Caco-2 (cell line): ENCODE measurements around the gene ADCY6. TPM values are rescaled to one million over a fixed set of nuclear protein-coding genes. Genes with fewer than 3 reads are reported as not detected.

Experiments used
- BruUV-seq: library from RNA; stranded (reverse); fragments of 400-500 nt; replicated peaks from 2 replicates; lab custom pipeline; 2021; lab: Mats Ljungman, UMichigan
- CTCF ChIA-PET: fragments of 300-600 bp; sonication (Branson Sonifier 250); formaldehyde crosslinking; loops from one replicate; lab custom pipeline; 2022; ENCODE audit warnings: antibody characterized with exemption; lab: Charles Lee
- POLR2A ChIA-PET: fragments of 300-600 bp; sonication (Branson Sonifier 250); formaldehyde crosslinking; loops from one replicate; lab custom pipeline; 2022; ENCODE audit warnings: antibody characterized with exemption; lab: Charles Lee
- DNase-seq, 2 experiments: peaks; one replicate each; pipeline versions ENCODE4 v3.0.0 to v3.0.0-alpha.2; 2020 to 2022
- H3K27me3 ChIP-seq: replicated peaks from 2 replicates; pipeline ENCODE4 v1.6.0; 2011; ENCODE audit warnings: low read length; ENCODE audit not compliant: control insufficient read depth, insufficient read depth
- H3K36me3 ChIP-seq: 2 replicates; pipeline ENCODE4 v1.5.1; 2011; ENCODE audit warnings: low read length; ENCODE audit not compliant: control insufficient read depth, insufficient read depth
- H3K4me1 ChIP-seq: fragments of 250-450 bp; sonication (Bioruptor Pico); 2 replicates; pipeline ENCODE4 v1.5.1; 2020; ENCODE audit warnings: mild to moderate bottlenecking
- H3K4me3 ChIP-seq: 2 replicates; pipeline ENCODE4 v1.5.1; 2011; ENCODE audit warnings: low read depth, mild to moderate bottlenecking, control low read depth, low read length
- H3K9me3 ChIP-seq: fragments of 250-450 bp; sonication (Bioruptor Pico); 2 replicates; pipeline ENCODE4 v1.5.1; 2020; ENCODE audit warnings: mild to moderate bottlenecking, moderate library complexity
- H3K27ac Mint-ChIP-seq: one replicate; pipeline ENCODE4 v1.8.0; 2022; ENCODE audit warnings: mixed read lengths; ENCODE audit not compliant: unreplicated experiment
- H3K27me3 Mint-ChIP-seq: one replicate; pipeline ENCODE4 v1.8.0; 2022; ENCODE audit warnings: mixed read lengths; ENCODE audit not compliant: insufficient read depth, unreplicated experiment
- H3K36me3 Mint-ChIP-seq: one replicate; pipeline ENCODE4 v1.8.0; 2022; ENCODE audit warnings: mild to moderate bottlenecking, mixed read lengths; ENCODE audit not compliant: insufficient read depth, unreplicated experiment
- H3K4me1 Mint-ChIP-seq: one replicate; pipeline ENCODE4 v1.8.0; 2022; ENCODE audit warnings: low read depth, mixed read lengths; ENCODE audit not compliant: unreplicated experiment
- H3K4me3 Mint-ChIP-seq: one replicate; pipeline ENCODE4 v1.8.0; 2022; ENCODE audit warnings: mild to moderate bottlenecking, moderate library complexity, mixed read lengths; ENCODE audit not compliant: unreplicated experiment
- H3K9me3 Mint-ChIP-seq: one replicate; pipeline ENCODE4 v1.8.0; 2022; ENCODE audit warnings: mixed read lengths; ENCODE audit not compliant: unreplicated experiment
- intact Hi-C: fragments of 100-400 bp; cut with micrococcal nuclease; formaldehyde crosslinking; loops from one replicate; pipeline ENCODE4 v1.10.0; 2022; ENCODE audit not compliant: unreplicated experiment
- total RNA-seq: library from RNA; stranded (reverse); gene quantifications from 2 replicates; pipeline ENCODE4 v1.2.3, GENCODE V29; 2022
- TF ChIP-seq, protein P1 (sequence below), 2 experiments: fragments of 200-600 bp in 1 of 2; IDR thresholded peaks; 1 replicate in 1 of 2; 2 replicates in 1 of 2; pipeline versions ENCODE4 v1.5.1 to v1.8.0; 2011 to 2022; ENCODE audit warnings: antibody characterized with exemption in 1 of 2, control low read depth in 1 of 2, inconsistent platforms in 1 of 2, low read depth in 1 of 2, low read length in 1 of 2, mild to moderate bottlenecking in 1 of 2, moderate library complexity in 1 of 2; ENCODE audit not compliant: insufficient read depth in 1 of 2, severe bottlenecking in 1 of 2, unreplicated experiment in 1 of 2

ADCY6 gene
- total RNA-seq, 1 experiment from 2014 or later: 89.8 TPM

DNA sequence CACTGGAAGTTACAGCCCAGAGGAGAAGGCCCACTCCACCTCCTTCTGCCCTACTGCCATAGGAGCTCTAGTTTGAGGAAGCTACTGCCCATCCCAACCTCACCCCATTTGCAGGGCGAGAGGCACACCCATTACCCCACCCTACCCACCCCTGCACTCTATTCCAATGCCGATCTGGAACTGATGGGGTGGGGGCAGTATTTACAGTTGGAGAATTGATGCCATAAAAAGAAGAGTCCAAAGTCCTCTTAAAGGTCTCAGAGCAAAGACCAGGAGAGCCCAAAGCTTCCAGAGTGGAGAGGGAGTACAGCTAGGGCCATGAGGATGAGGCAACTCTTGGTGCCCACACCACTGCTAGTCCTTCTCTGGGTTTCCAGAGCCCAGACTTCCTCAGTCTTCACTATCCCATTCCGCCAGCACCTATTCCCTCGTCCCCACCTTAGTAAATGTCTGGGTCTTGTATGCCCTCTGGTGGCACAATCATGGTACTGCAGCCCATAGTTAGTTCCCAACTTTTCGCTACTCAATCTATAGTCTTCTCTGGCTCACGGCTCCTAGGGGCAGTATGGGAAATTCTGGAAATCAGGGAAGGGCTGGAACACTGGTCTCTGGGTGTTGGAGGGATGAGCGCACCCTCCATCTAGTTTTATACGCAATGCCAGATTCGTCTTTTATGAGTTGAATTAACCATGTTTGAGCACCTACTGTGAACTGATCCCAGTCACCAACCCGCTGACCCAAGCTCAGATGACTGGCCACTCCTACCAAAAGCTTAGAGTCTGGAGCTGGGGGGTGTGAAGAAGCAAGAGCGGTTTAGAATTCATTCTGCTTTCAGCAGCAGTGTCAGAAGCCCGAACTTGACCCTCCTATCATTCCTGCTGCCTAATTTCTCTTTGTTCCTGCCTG is 6.9 kb upstream of the ADCY6 start:
- Mint-ChIP-seq H3K27ac (peak overlapping the region; percentile 34), H3K36me3 (peaks cover 4% of the 10 kb centered on the region), H3K4me1 (peaks cover 9% of the 10 kb centered on the region), H3K27me3 (no peaks in the 10 kb centered on the region), H3K9me3 (no peaks in the 10 kb centered on the region), H3K4me3 (peak overlapping the region; percentile 49)
- peak; percentile 85 to 86 for DNase-seq
- no peaks in the 10 kb centered on the region for H3K27me3 ChIP-seq
- no peak overlapping the region for H3K4me3 ChIP-seq
- peaks cover 25% of the 10 kb centered on the region for H3K4me1 ChIP-seq
- CTCF ChIA-PET: interaction anchor here (0.5 to 4.3 kb wide), 12 partner anchors 19 to 559 kb away, joined by 3 to 148 read pairs (median 4); partner anchors contain the start of gene KANSL2
- no TSS peak for BruUV-seq
- H3K9me3 ChIP-seq: no peaks in the 10 kb centered on the region
- POLR2A ChIA-PET: interaction anchor here (0.6 to 1.2 kb wide), 5 partner anchors 11 to 56 kb away, joined by 3 to 13 read pairs (median 6); partner anchors contain the start of gene DDX23
- no peaks in the 10 kb centered on the region for H3K36me3 ChIP-seq
- intact Hi-C loops: loop anchor here (1.0 to 2.0 kb wide), 5 partner anchors 23 to 253 kb away; partner anchors contain the start of gene CCNT1
- TF ChIP-seq, protein P1, sequence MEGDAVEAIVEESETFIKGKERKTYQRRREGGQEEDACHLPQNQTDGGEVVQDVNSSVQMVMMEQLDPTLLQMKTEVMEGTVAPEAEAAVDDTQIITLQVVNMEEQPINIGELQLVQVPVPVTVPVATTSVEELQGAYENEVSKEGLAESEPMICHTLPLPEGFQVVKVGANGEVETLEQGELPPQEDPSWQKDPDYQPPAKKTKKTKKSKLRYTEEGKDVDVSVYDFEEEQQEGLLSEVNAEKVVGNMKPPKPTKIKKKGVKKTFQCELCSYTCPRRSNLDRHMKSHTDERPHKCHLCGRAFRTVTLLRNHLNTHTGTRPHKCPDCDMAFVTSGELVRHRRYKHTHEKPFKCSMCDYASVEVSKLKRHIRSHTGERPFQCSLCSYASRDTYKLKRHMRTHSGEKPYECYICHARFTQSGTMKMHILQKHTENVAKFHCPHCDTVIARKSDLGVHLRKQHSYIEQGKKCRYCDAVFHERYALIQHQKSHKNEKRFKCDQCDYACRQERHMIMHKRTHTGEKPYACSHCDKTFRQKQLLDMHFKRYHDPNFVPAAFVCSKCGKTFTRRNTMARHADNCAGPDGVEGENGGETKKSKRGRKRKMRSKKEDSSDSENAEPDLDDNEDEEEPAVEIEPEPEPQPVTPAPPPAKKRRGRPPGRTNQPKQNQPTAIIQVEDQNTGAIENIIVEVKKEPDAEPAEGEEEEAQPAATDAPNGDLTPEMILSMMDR (IDR thresholded peaks at IDR 0.05; ENCODE audit: insufficient read depth in 1 of 2, low read depth in 1 of 2, low read length in 1 of 2, severe bottlenecking in 1 of 2, unreplicated experiment in 1 of 2): peak; percentile 97 to 98

DNA sequence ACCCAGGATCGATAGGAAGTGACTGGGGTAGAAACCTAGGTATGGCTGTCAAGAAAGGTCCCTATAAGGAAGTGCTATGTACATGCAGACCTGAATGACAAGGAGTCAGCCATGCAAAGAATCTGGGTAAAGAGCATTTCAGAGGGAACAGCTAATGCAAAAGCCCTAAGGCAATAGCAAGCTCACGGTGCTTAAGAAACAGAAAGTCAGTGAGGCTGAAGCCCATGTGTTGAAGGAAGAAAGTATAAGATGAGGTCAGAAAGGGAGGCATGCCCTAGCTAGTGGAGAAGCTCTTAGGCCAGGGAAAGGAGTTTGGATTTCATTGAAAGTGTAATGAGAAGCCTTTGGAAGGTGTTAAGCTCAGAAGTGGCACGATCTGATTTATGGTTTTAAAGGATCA is 6.0 kb upstream of the ADCY6 start:
- TF ChIP-seq, protein P1 (IDR thresholded peaks at IDR 0.05; ENCODE audit: insufficient read depth in 1 of 2, low read depth in 1 of 2, low read length in 1 of 2, severe bottlenecking in 1 of 2, unreplicated experiment in 1 of 2): no peak
- POLR2A ChIA-PET: interaction anchor here (0.6 to 1.2 kb wide), 5 partner anchors 10 to 113 kb away, joined by 3 to 13 read pairs (median 6); partner anchors contain the start of gene DDX23

DNA sequence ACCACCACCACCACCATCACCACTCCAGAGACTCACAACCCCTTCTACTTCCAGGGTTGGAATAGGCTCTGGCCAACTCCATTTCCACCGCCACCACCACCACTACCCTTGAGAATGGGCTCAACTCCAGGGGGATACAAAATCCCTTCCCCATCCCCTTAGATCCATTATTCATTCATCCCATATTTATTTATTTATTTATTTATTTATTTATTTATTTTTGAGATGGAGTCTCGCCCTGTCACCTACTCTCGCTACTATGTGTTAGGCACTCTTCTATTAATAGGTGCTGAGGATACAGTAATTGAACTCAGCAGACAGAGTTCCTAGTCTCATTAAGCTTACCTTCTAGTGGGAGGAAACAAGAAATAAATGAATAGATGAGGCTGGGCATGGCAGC is 4.8 kb upstream of the ADCY6 start:
- Histone ChIP-seq H3K4me3 (no peak overlapping the region), H3K9me3 (no peaks in the 10 kb centered on the region), H3K36me3 (no peaks in the 10 kb centered on the region), H3K27me3 (no peaks in the 10 kb centered on the region), H3K4me1 (peaks cover 32% of the 10 kb centered on the region)
- no TSS peak for BruUV-seq
- CTCF ChIA-PET: interaction anchor here (0.6 to 4.3 kb wide), 3 partner anchors 21 to 72 kb away, joined by 3 to 148 read pairs (median 18); no protein-coding TSS in a partner anchor
- peaks cover 9% of the 10 kb centered on the region for H3K4me1 Mint-ChIP-seq
- H3K27me3 Mint-ChIP-seq: no peaks in the 10 kb centered on the region
- intact Hi-C loops: loop anchor here (2.0 kb wide), 1 partner anchor 21 kb away; no protein-coding TSS in a partner anchor
- H3K9me3 Mint-ChIP-seq: no peaks in the 10 kb centered on the region
- POLR2A ChIA-PET: no interaction called here
- H3K4me3 Mint-ChIP-seq: no peak overlapping the region
- DNase-seq: no peak
- TF ChIP-seq, protein P1 (IDR thresholded peaks at IDR 0.05; ENCODE audit: insufficient read depth in 1 of 2, low read depth in 1 of 2, low read length in 1 of 2, severe bottlenecking in 1 of 2, unreplicated experiment in 1 of 2): no peak
- H3K27ac Mint-ChIP-seq: no peak overlapping the region
- peaks cover 17% of the 10 kb centered on the region for H3K36me3 Mint-ChIP-seq

More for the DNA sequence above, 6.0 kb upstream of the ADCY6 start:
- H3K9me3 ChIP-seq: no peaks in the 10 kb centered on the region
- Mint-ChIP-seq H3K4me1 (peaks cover 9% of the 10 kb centered on the region), H3K27me3 (no peaks in the 10 kb centered on the region), H3K36me3 (peaks cover 5% of the 10 kb centered on the region), H3K9me3 (no peaks in the 10 kb centered on the region), H3K4me3 (peak overlapping the region; percentile 9), H3K27ac (peak overlapping the region; percentile 34)
- no peaks in the 10 kb centered on the region for H3K27me3 ChIP-seq
- intact Hi-C loops: loop anchor here (1.0 to 2.0 kb wide), 3 partner anchors 22 to 79 kb away; partner anchors contain the start of gene CCNT1
- no peaks in the 10 kb centered on the region for H3K36me3 ChIP-seq
- peak; percentile 65 to 71 for DNase-seq
- H3K4me1 ChIP-seq: peaks cover 30% of the 10 kb centered on the region
- no peak overlapping the region for H3K4me3 ChIP-seq
- no TSS peak for BruUV-seq
- CTCF ChIA-PET: interaction anchor here (0.6 to 4.3 kb wide), 9 partner anchors 20 to 251 kb away, joined by 3 to 148 read pairs (median 4); partner anchors contain the start of gene KANSL2
